Osteoblast (primary cell): ENCODE data around the gene IMPDH2. TPM values are rescaled to one million over a fixed set of nuclear protein-coding genes. Genes with fewer than 3 reads are reported as not detected.

ENCODE experiments used
- DNase-seq: peaks from one replicate; pipeline ENCODE4 v3.0.0; 2011; ENCODE audit warnings: low spot score, mixed read lengths; ENCODE audit not compliant: insufficient read length; ENCODE audit errors: missing footprints
- H2AFZ ChIP-seq: 2 replicates; pipeline ENCODE4 v1.6.0; 2011; ENCODE audit warnings: mild to moderate bottlenecking, low read length
- H3K27ac ChIP-seq: 2 replicates; pipeline ENCODE4 v1.5.1; 2011; ENCODE audit warnings: mild to moderate bottlenecking, low read depth, low read length, moderate library complexity
- H3K27me3 ChIP-seq: 2 replicates; pipeline ENCODE4 v1.6.0; 2012; ENCODE audit warnings: mild to moderate bottlenecking, control low read depth, inconsistent platforms, low read length, moderate library complexity; ENCODE audit not compliant: insufficient read depth
- H3K36me3 ChIP-seq: 2 replicates; pipeline ENCODE4 v1.5.1; 2011; ENCODE audit warnings: mild to moderate bottlenecking, low read length, control low read depth, moderate library complexity; ENCODE audit not compliant: insufficient read depth
- H3K4me1 ChIP-seq: 2 replicates; pipeline ENCODE4 v1.5.1; 2011; ENCODE audit warnings: mild to moderate bottlenecking, low read length, control low read depth, moderate library complexity; ENCODE audit not compliant: insufficient read depth
- H3K4me2 ChIP-seq: 2 replicates; pipeline ENCODE4 v1.6.0; 2011; ENCODE audit warnings: mild to moderate bottlenecking, low read length; ENCODE audit not compliant: insufficient read depth
- H3K4me3 ChIP-seq: fragments of 200-600 bp; sonication (generic); 3 replicates; pipeline ENCODE4 v1.5.1; 2012; ENCODE audit warnings: mild to moderate bottlenecking, low read length, inconsistent platforms; ENCODE audit not compliant: insufficient read depth
- H3K79me2 ChIP-seq: 2 replicates; pipeline ENCODE4 v1.6.0; 2012; ENCODE audit warnings: mild to moderate bottlenecking, low read length, control low read depth, inconsistent platforms; ENCODE audit not compliant: insufficient read depth
- H3K9me3 ChIP-seq: 2 replicates; pipeline ENCODE4 v1.5.1; 2011; ENCODE audit warnings: low read depth, low read length, control low read depth
- H4K20me1 ChIP-seq: 2 replicates; pipeline ENCODE4 v1.6.0; 2012; ENCODE audit warnings: mild to moderate bottlenecking, low read length, control low read depth; ENCODE audit not compliant: insufficient read depth
- total RNA-seq: library from RNA; depleted of rRNA; stranded (reverse); fragments of >200 nt; gene quantifications from 2 replicates; pipeline ENCODE4 v1.2.3, GENCODE V29; 2012
- TF ChIP-seq, protein P1 (sequence below): IDR thresholded peaks from 2 replicates; pipeline ENCODE4 v1.5.1; 2011; ENCODE audit warnings: mild to moderate bottlenecking, low read depth, low read length, moderate library complexity; ENCODE audit errors: extremely low read depth

Gene IMPDH2
- total RNA-seq = 273 and 286 TPM in 2 replicates

DNA sequence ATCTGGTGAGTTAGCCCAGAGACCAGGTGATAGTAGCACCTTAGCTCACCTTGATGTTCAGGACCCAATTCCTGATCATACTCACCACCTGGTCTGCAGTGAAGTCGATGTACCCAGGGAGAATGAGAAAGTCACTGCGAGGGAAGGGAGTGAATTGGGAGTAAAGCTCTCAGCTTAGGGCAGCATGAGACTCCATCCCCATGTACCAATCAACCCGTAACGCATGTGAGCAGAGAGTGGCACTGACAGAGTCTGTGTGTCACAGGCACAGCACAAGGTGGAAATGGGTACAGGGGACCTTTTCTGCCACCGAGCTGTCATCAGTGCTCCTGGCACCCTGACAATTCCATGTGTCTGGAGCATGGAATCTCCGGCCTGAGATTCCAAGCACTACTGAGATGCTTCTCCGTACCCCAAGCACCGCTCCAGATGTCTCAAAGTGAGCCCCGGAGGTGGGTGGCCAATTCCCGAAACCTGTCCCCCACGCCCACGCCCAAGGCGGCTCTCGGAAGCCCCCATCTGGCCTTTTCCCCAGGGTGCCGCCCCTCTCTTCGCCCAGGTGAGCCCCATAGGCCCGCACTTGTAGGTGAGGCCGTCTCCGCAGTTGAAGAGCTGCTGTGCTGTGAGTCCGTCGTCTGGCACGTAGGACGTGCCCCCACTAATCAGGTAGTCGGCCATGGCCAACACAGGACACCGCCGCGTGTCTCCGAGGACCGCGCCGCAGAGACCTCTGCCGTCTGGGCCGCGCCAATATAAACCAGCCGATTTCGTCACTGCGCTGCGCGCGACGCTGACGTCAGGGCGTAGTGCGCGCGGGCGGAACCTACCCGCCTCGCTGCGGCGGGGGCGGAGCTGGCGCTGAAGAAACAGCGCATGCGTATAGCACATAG is at the start of gene IMPDH2:
Gene IMPDH2 (minus strand): TSS at position 726 of the 890 bp plus-strand sequence. CDS start 48 bp downstream, at position 678.
- Histone ChIP-seq H3K4me3 (peak within 1 kb of the TSS; percentile 92), H3K9me3 (no peaks in the 10 kb centered on the region), H2AFZ (peak within 1 kb of the TSS; percentile 80), H3K27ac (peak within 1 kb of the TSS; percentile 89), H4K20me1 (peaks cover 13% of the 10 kb centered on the region), H3K79me2 (peaks cover 52% of the 10 kb centered on the region), H3K4me1 (peaks cover 36% of the 10 kb centered on the region), H3K27me3 (no peaks in the 10 kb centered on the region), H3K36me3 (peaks cover 75% of the 10 kb centered on the region), H3K4me2 (peak within 1 kb of the TSS; percentile 89)
- TF ChIP-seq, protein P1, sequence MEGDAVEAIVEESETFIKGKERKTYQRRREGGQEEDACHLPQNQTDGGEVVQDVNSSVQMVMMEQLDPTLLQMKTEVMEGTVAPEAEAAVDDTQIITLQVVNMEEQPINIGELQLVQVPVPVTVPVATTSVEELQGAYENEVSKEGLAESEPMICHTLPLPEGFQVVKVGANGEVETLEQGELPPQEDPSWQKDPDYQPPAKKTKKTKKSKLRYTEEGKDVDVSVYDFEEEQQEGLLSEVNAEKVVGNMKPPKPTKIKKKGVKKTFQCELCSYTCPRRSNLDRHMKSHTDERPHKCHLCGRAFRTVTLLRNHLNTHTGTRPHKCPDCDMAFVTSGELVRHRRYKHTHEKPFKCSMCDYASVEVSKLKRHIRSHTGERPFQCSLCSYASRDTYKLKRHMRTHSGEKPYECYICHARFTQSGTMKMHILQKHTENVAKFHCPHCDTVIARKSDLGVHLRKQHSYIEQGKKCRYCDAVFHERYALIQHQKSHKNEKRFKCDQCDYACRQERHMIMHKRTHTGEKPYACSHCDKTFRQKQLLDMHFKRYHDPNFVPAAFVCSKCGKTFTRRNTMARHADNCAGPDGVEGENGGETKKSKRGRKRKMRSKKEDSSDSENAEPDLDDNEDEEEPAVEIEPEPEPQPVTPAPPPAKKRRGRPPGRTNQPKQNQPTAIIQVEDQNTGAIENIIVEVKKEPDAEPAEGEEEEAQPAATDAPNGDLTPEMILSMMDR = no peak
- peak; percentile 92 for DNase-seq

DNA sequence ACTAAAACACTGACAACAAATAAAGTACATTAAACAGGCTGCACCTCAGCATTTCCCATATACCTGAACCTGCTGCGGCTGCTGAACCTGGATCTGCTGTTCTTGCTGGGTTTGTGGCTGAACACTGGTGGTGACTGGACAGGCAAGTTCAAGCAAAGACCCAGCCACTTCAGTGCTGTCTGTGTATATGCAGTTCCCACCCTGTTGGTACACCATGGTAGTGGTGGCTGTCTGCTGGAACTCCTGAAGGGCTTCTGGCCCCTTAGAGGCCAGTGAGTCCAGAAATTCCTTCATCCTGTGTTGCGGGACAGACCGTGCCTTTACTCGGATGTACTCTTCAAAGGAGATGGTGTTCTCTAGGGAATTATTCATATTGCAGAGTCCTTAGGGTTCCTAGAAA is 47.4 kb upstream of the IMPDH2 start:
- Histone ChIP-seq H3K79me2 (peaks cover 74% of the 10 kb centered on the region), H3K4me2 (no peak overlapping the region), H3K27ac (no peak overlapping the region), H3K27me3 (no peaks in the 10 kb centered on the region), H2AFZ (no peak overlapping the region), H3K4me1 (no peaks in the 10 kb centered on the region), H3K4me3 (no peak overlapping the region), H4K20me1 (peaks cover 15% of the 10 kb centered on the region), H3K9me3 (no peaks in the 10 kb centered on the region), H3K36me3 (peaks cover 59% of the 10 kb centered on the region)
- DNase-seq = no peak
- TF ChIP-seq, protein P1 = no peak

DNA sequence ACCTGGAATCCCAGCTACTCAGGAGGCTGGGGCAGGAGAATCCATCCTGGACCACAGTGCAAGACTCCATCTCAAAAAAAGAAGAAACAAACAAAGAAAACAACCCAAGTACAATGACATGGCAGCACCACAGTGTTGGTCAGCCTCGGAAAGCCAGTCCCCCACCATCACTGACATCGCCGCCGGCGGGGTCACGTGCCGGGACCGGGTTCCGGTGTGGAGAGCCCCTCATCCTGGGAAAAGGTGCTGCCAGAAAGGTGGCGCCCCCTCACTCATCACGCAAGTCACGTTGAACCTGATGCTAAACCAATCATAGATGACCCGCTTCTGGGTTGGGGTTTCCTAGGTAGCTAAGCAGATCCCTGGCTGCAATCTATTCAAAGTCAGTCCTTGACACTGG is 46.9 kb upstream of the IMPDH2 start:
- no peak overlapping the region for H3K27ac ChIP-seq

DNA sequence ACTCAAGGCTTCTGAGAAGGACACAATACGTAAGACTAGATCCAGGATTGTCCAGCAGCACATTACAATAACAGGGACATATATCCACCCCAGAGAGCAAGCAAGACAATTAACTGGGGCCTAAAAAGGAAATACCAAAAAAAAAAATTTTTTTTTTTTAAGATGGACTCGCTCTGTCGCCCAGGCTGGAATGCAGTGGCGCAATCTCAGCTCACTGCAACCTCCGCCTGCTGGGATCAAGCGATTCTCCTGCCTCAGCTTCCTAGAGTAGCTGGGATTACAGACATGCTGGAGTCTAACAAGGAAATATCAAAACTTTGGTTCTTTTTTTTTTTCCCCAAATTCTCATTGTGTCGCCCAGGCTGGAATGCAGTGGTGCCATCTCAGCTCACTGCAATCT is 28.8 kb upstream of the IMPDH2 start:
- TF ChIP-seq, protein P1 = no peak
- Histone ChIP-seq H4K20me1 (peaks cover 25% of the 10 kb centered on the region), H3K27me3 (no peaks in the 10 kb centered on the region), H3K4me3 (no peak overlapping the region), H3K36me3 (peaks cover 53% of the 10 kb centered on the region), H3K9me3 (no peaks in the 10 kb centered on the region), H2AFZ (no peak overlapping the region), H3K27ac (no peak overlapping the region), H3K4me2 (no peak overlapping the region), H3K4me1 (no peaks in the 10 kb centered on the region), H3K79me2 (peaks cover 39% of the 10 kb centered on the region)
- no peak for DNase-seq

More for the DNA sequence above, 46.9 kb upstream of the IMPDH2 start:
- Histone ChIP-seq H3K4me1 (no peaks in the 10 kb centered on the region), H3K4me3 (no peak overlapping the region), H3K4me2 (no peak overlapping the region), H4K20me1 (peaks cover 15% of the 10 kb centered on the region), H3K27me3 (no peaks in the 10 kb centered on the region), H2AFZ (no peak overlapping the region), H3K79me2 (peaks cover 74% of the 10 kb centered on the region), H3K36me3 (peaks cover 65% of the 10 kb centered on the region), H3K9me3 (no peaks in the 10 kb centered on the region)
- no peak for DNase-seq
- TF ChIP-seq, protein P1 = no peak
